ENCODE measurements around the gene TMEM147. TPM values are rescaled to one million over a fixed set of nuclear protein-coding genes. Genes with fewer than 3 reads are reported as not detected.
A peak's percentile ranks its signal among the peaks of the same experiment; 100 is the strongest.

Gene TMEM147
- total RNA-seq, 1 experiment from 2014 or later: 208 TPM

DNA sequence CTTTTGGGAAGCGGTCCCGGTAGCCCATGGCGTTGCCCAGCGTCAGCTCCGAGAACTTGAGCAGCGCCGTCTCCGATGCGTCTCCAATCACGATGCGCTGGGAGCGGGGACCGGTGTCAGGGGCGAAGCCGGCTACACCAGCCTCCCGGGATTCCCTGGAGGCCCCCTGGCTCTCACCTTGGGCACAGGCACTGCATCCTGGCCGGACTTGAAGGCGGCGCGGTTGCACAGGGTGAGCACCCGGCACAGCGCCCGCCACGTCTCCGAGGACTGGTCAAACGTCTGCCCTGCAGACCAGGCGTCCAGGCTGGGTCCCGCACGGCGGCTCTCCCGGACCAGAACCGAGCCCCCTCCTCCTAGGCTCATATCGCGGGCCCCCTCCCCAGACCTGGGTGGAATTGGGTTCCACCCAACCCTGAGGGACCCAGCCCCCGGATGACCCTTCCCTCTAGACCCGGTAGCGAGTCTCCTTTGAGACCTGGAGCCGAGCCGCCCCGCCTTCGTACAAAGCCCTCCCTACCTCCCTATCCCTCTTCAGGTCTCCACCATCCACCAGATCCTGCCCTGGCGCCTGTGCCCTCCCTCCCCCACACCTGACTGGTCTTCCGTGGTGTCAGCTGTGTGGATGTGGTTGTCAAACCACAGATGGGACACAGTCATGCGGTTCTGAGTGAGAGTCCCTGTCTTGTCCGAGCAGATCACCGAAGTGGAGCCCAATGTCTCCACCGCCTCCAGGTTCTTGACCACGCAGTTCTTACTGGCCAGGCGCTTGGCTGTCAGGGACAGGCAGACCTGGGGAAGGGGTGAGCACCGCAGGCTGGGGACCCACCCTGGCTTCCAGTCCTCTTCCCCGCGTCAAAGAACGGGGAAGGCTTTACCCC lies 13.2 kb downstream of the TMEM147 start:
- DNase-seq (ENCODE audit: low spot score): no peak
- in situ Hi-C loops (cut with HindIII; ENCODE audit: low sequenced_read_pairs): loop anchor here (5.0 kb wide), 1 partner anchor 49 kb away; no protein-coding TSS in a partner anchor

DNA sequence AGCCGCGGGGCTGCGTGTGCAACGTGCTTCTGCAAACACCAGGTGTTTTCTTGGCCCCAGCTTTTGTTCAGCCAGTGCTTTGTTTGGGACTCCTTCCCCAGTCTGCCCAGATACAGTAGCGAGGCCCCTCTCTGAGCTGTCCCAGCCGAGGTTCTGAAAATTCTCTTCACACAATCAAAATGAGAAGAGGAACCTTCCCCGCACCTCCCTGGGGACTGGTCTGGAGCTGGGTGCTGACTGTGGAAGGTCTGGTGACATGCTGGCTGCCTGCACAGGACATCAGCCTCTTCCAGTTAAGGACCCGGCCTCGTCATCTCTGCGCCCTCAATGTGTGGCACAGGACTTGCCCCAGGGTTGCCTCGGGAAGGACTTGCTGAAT lies 13.8 kb downstream of the TMEM147 start:
- in situ Hi-C loops (cut with HindIII; ENCODE audit: low sequenced_read_pairs): loop anchor here (5.0 kb wide), 1 partner anchor 48 kb away; no protein-coding TSS in a partner anchor

DNA sequence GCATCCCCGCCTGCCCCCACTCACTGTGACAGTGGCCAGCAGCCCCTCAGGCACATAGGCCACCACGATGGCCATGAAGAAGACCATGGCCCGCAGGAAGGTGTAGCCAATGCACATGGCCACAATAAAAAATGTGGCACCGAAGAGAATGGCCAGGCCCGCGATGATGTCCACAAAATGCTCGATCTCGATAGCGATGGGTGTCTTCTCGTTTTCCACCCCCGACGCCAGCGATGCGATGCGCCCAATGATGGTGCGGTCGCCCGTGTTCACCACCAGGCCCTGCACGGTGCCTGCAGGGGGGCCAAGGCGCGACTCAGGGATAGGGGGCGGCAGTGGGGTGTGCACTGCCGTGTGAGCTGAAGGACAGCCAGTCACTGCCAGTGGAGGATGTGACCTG lies 14.4 kb downstream of the TMEM147 start:
- in situ Hi-C loops (cut with HindIII; ENCODE audit: low sequenced_read_pairs): loop anchor here (5.0 kb wide), 1 partner anchor 48 kb away; no protein-coding TSS in a partner anchor
- no peak for DNase-seq (ENCODE audit: low spot score)

More for the DNA sequence above, 13.8 kb downstream of the TMEM147 start:
- DNase-seq (ENCODE audit: low spot score): no peak

DNA sequence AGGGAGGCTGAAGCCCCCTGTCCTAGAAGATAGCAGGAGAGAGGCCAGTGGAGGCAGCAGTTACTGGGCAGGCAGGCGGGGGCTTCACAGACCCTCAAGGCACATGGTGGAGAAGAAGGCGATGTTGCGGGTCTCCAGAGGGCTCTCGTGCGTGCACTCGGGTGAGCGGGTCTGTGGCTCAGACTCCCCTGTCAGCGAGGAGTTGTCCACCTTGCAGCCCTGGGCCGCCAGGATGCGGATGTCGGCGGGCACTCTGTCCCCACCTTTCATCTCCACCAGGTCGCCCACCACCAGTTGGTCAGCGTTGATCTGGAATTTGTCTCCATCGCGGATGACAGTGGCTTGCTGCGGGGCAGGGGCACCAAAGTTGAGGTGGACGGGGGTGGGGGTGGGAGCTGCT lies 14.8 kb downstream of the TMEM147 start:
- no peak for DNase-seq (ENCODE audit: low spot score)
- in situ Hi-C loops (cut with HindIII; ENCODE audit: low sequenced_read_pairs): no loop called here

DNA sequence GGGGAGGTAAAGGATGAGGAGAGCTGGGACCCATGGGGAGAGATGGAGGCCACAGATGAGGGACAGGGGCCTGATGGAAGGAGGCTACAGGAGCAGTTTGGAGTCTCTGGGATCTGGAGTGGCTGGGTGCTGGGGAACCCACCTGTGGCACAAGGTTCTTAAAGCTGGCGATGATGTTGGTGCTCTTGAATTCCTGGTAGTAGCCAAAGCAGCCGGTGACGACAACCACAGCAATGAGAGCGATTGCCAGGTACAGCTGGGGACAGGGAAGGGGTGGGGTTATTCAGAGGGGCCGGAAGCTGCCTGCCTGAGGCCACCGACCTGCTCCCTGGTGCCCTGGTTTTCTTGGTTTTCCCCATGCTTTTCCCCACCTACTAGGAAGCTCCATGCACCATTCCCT lies 15.3 kb downstream of the TMEM147 start:
- in situ Hi-C loops (cut with HindIII; ENCODE audit: low sequenced_read_pairs): no loop called here

DNA sequence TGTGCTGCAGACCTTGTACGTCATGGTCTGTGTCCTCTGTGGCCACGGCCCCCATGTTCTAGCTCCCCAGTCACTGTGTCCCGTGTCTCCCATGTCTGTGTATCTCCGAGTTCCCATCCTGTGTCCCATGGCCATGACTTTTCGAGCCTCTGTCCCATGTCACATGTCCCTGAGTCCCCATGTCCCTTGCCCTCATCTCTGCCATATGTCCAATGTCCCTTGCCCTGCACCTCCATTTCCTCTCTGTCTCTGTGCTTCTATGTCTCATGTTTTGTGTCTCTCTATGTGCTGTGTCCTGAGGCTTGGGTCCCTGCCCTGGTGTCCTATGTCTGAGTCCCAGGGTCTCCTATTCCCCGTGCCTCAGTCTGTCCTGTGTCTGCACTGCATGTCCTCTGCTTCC lies 16.0 kb downstream of the TMEM147 start:
- no peak for DNase-seq (ENCODE audit: low spot score)
- in situ Hi-C loops (cut with HindIII; ENCODE audit: low sequenced_read_pairs): no loop called here

More for the DNA sequence above, 15.3 kb downstream of the TMEM147 start:
- DNase-seq (ENCODE audit: low spot score): no peak

DNA sequence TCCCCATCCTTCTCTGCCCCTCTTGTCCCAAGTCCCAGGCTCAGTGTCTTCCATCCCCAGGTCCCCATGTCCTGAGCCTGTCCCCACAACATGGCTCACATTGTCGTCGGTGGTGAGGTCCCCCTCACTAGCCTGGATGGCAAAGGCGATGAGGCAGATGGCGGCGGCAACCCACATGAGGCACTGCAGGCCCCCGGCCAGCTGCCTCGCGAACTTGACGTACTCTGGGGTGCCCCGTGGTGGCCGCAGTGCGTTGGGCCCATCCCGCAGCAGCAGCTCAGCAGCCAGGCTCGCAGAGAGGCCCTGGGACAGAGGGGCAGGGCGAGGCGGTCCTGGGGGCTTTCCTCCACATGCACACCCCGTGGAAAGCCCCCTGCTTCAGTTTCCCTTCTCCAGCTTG lies 16.9 kb downstream of the TMEM147 start:
- DNase-seq (ENCODE audit: low spot score): no peak
- in situ Hi-C loops (cut with HindIII; ENCODE audit: low sequenced_read_pairs): no loop called here

DNA sequence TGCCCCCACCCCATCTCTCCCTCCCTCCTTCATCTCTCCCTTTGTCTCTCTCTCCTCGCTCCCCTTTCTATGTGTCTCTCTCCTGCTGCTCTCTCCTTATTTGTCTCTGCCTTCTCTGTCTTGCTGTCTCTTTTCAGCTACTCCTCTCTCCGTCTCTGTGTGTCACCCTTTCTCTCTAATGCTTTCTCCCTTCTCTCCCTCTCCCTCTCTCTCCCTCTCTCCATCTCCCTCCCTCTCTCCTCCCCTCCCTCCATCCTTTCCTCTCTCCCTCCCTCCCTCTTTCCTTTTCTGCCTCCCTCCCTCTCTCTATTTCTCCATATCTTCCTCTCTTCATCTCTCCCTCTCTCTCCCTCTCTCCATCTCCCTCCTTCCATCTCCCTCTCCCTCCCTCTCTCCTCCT lies 17.4 kb downstream of the TMEM147 start:
- no peak for DNase-seq (ENCODE audit: low spot score)
- in situ Hi-C loops (cut with HindIII; ENCODE audit: low sequenced_read_pairs): no loop called here

DNA sequence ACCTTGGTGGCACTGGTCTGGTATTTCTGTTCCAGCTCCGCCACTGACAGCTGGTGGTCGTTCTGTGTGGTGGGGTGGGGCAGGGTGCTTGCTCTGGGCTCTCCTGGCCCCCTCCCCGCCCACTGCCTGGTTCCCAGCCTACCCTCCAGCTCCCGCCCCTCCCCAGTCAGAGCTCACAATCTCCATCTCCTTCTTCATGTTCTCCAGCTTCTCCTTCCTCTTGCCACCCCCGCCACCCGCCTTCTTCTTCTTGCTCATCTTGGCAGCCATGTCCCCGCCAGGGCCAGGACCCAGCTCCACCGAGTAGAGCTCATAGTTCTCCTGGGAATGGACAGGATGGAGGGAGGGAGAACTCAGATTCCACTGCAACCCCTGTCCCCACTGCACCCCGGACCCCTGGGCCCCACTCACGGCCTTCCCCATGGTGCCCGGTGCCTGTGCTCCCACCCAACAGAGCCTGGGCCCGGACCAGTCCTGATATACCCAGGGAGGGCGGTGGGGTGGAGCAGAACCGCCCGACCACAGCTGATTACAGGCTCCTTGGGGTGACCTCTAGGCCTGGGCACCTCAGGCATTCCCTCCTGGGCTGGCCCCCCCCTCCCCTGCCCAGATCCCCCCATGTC lies 17.9 kb downstream of the TMEM147 start, which contains the start of gene ATP4A:
TSS of gene ATP4A (minus strand) at position 452 of the 623 bp plus-strand sequence. CDS start at position 423, 29 bp downstream.
- no peak for DNase-seq (ENCODE audit: low spot score)
- in situ Hi-C loops (cut with HindIII; ENCODE audit: low sequenced_read_pairs): no loop called here

DNA sequence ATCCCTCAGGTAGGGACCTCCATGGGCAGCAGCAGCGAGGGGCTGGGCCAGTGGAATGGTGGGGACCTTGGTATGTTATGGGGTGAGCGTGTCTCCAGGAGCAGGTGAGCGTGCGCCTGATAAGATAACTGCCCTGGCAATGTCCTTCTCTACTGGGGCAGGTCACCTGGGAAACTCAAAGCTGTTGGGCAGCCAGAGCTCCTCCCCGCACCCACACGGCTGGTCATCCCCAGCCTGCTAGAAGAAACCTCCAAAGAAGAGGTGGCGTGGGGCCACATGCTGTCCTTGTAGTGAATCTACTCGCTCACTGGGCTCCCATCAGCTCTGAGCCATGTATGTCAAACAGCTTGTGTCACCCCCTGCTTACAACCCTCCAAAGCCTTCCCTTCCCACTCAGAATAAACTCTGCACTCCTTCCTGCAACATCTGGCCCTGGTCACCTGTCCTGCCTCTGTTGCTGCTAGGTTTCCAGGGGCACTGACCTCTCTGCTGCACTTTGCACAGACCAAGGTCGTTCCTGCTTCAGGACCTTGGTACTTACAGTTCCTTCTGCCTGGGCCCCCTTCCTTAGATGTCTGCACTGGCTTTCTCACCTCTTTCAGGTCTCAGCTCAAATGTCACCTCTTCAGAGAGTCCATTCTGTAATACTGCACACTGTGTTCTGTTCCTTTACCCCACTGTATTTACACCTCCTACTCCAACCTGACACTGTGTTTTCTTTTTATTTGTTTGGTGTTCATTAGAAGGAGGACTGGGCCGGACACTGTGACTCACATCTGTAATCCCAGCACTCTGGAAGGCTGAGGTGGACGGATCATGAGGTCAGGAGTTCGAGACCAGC lies 19.8 kb downstream of the TMEM147 start:
- no peak for DNase-seq (ENCODE audit: low spot score)
- in situ Hi-C loops (cut with HindIII; ENCODE audit: low sequenced_read_pairs): no loop called here

DNA sequence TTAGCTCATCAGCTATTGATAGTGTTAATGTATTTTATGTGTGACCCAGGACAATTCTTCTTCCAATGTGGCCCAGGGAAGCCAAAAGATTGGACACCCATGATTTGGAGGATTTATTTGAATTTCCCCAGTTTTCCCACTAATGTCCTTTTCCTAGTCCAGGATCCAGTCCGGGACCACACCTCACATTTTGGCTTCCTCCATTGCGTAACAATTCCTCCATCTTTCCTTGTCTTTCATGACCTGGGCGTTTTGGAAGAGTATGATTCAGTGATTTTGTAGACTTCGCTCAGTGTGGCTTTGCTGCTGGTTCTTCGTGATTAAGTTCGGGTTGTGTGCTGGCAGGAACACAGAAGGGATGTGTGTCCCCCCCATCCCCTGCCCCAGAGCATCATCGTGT lies 21.3 kb downstream of the TMEM147 start:
- in situ Hi-C loops (cut with HindIII; ENCODE audit: low sequenced_read_pairs): no loop called here
- no peak for DNase-seq (ENCODE audit: low spot score)

DNA sequence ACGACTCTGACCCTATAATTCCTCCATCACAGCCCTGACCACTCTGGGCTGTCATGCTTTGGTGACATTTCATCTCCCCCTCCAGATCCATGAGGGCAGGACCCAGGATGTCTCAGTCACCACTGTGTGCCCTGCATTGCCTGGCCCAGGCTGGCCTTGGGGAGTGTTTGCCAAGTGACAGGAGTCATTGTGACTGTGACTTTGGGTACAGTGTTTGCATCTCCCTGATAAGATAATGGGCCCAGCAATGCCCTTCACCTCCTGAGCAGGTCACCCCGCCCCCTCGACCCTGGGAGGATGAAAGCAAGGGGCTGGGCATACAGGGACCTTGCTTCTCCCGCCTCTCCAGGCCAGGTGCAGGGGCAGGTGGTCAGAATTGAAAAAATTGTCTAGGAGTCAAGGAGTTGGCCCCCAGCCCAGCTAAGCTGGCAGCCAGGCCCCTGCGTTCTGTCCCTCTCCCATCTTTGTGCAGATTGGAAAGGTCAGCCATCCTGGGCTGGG lies 23.9 kb downstream of the TMEM147 start:
- in situ Hi-C loops (cut with HindIII; ENCODE audit: low sequenced_read_pairs): no loop called here
- DNase-seq (ENCODE audit: low spot score): peak; percentile 79

DNA sequence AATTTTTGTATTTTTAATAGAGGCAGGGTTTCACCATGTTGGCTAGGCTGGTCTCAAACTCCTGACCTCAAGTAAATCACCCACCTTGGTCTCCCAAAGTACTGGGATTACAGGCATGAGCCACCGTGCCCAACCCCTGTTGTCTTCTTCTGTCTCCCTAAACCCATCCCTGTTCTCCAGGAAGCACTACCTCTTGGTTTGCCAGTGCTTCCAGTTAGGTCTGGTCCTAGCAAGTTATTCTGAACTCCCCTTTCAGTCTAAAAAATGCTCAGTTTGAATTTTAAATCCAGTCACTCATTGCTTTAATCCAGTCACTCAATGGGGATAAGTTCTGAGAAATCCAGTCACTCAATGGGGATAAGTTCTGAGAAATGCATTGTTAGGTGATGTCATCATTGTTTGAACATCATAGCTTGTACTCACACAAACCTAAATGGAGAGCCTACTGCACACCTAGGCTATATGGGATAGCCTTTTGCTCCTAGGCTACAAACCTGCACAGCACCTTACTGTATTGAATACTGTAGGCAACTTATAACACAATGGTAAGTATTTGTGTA lies 26.1 kb downstream of the TMEM147 start:
- in situ Hi-C loops (cut with HindIII; ENCODE audit: low sequenced_read_pairs): no loop called here
- DNase-seq (ENCODE audit: low spot score): no peak

DNA sequence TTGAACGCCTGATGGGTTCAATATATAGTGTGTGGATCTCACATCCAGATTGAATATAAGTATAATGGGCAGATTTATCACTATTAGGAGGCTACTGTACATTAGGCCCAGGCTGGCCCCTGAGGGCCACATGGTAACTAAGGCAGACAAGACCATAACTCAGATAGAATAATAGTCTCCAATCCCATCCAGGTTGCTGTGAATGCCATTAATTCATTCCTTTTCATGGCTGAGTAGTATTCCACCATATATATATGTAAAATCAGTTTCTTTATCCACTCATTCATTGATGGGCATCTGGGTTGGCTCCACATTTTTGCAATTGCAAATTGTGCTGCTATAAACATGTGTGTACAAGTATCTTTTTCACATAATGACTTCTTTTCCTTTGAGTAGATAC lies 32.5 kb downstream of the TMEM147 start:
- no peak for DNase-seq (ENCODE audit: low spot score)
- in situ Hi-C loops (cut with HindIII; ENCODE audit: low sequenced_read_pairs): no loop called here

DNA sequence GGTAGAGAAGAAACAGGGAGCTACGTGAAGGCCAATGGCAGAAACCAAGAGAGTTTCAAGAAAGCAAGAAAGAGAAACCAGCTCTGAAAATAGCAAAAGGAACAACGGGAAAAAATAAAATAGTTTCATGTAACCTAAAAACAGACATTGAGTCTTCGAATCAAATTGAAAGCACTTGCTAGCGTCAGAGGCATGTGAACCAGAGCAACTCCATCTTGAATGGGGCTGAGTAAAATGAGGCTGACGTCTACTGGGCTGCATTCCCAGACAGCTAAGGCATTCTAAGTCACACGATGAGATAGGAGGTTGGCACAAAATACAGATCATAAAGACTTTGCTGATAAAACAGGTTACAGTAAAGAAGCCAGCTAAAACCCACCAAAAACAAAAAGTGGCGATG lies 33.3 kb downstream of the TMEM147 start:
- in situ Hi-C loops (cut with HindIII; ENCODE audit: low sequenced_read_pairs): no loop called here
- no peak for DNase-seq (ENCODE audit: low spot score)

DNA sequence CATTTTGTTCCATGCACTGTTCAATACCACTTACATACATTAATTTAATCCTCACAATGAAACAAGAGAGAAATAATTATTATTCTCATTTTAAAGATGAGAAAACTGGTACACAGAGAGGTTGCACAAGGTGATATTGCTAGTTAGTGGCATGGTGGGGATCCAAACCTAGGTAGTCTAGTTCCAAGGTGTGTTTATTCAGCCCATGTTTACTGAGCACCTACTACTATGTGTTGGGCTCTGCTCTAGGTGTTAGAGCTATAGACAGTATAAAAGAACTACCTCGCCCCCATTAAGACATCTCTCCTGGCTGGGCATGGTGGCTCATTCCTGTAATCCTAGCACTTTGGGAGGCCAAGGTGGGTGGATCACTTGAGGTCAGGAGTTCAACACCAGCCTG lies 37.3 kb downstream of the TMEM147 start:
- in situ Hi-C loops (cut with HindIII; ENCODE audit: low sequenced_read_pairs): no loop called here
- no peak for DNase-seq (ENCODE audit: low spot score)

DNA sequence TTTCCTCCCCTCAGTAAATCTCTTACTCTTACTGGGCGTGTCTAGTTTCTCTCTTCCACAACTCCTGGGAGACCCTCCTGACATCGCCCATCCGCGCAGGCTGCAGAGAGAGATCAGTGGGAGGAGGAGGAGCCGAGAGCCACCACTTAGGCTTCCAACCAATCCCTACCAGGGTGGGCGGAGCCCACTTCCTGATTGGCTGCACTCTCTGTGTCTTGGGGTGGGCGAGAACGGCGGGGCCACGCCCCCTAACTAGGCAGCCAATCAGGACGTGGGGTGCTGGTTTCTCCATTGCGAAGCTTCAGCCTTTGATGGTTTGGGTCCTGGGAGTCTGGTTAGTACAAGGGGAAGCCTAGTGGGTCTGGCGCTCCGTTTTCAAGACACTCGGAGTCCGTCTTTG lies 40.4 kb downstream of the TMEM147 start, which contains the start of gene PMIS2:
TSS of gene PMIS2 (plus strand) at position 326 of the 400 bp plus-strand sequence. CDS start 87 bp downstream, outside the sequence.
- in situ Hi-C loops (cut with HindIII; ENCODE audit: low sequenced_read_pairs): no loop called here
- no peak for DNase-seq (ENCODE audit: low spot score)

DNA sequence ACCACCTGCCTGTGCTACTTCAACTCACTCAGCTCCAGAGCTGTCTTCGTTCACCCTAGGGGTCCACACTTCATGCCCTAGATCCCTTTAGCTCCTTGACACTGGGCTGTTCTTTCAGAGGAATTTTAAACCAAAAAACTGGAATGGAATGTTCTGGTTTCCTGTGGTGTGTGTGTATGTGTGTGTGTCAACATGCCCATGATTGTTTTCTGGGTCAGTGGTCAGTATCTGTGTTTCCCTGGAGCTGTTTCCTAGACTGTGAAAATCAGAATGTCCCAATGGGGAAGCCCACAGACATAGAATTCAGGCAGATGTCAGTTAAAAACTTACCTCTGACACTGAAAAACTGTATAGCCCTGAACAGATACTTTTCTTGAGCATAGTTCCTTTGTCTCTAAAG lies 41.9 kb downstream of the TMEM147 start:
- DNase-seq (ENCODE audit: low spot score): no peak
- in situ Hi-C loops (cut with HindIII; ENCODE audit: low sequenced_read_pairs): no loop called here

DNA sequence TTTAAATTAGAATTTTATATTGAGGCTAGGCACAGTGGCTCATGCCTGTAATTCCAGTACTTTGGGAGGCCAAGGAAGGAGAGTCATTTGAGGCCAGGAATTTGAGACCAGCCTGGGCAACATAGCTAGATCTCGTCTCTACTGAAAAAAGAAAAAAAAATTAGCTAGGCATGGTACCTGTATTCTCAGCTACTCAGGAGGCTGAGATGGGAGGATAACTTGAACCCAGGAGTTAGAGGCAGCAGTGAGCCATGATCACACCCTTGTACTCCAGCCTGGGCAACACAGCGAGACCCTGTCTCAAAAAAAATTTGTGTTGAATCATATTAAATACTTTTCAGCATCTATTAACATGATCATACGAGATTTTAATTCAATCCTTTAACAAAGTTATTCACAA lies 45.4 kb downstream of the TMEM147 start:
- in situ Hi-C loops (cut with HindIII; ENCODE audit: low sequenced_read_pairs): no loop called here
- DNase-seq (ENCODE audit: low spot score): no peak

Measured in G401 (cell line).